ENCODE measurements around the gene MAPRE2. TPM values are rescaled to one million over a fixed set of nuclear protein-coding genes. Genes with fewer than 3 reads are reported as not detected.
A peak's percentile ranks its signal among the peaks of the same experiment; 100 is the strongest.

MAPRE2 gene
- total RNA-seq (10 to 100 TPM; 42.6 to 62.9 (median 50.2) TPM), polyA plus RNA-seq (10 to 100 TPM; 18.8 to 21.5 (median 20.6) TPM)
- long read RNA-seq, donor 1, full-length matches to known transcripts, result 26 of 34 reads
- long read RNA-seq, donor 1, partial matches to known transcripts, result 8 of 34 reads
- long read RNA-seq, donor 1, other reads (novel, unspliced or antisense), result 0 of 34 reads
- long read RNA-seq, donor 2, full-length matches to known transcripts, result 17 of 41 reads
- long read RNA-seq, donor 2, partial matches to known transcripts, result 24 of 41 reads
- long read RNA-seq, donor 2, other reads (novel, unspliced or antisense), result 0 of 41 reads

DNA sequence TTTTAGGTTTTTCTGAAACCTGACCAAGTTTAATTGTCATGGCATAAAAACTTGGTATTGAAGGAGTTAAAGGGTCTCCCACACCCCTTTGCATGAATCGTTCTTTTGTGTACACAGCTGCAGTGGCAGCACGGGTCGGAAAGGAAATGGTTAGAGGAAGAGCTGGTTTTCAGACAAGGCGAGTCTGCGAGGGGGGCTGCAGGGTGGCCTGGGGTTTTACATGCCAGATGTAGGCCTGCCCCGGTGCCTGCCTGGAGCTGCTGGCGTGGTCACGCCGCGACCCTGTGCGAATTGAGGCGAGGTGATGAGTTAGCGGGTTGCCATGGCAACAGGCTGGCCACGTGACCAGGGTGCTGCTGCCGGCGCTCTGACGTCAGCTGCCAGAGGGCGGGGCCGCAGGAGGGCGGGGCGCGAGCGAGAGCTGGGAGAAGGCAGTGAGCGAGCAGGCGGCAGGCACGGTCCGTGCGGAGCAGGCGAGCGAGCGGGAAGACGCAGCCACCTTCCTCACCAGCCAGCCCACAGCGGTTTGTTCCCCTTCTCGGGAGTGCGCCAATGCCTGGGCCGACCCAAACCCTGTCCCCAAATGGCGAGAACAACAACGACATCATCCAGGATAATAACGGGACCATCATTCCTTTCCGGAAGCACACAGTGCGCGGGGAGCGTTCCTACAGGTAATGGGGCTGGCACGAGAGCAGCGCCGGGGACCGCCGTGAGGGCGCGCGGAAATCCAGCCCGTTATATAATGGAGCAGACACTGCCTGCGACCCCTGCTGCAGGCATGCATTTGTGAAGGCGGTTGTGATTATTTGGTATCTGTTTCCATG, at the start of gene MAPRE2:
Gene MAPRE2, plus strand, starts transcription at position 426 of the 827 bp plus-strand sequence. Its CDS starts 127 bp downstream, at position 553.
- intact Hi-C loops (cut with DNase I; ENCODE audit: low total_unique reads), result no loop called here
- Histone ChIP-seq H3K9me3 (no peaks in the 10 kb centered on the region), H3K4me1 (peaks cover 50 to 85% (median 74%) of the 10 kb centered on the region in 6 donors), H3K27me3 (replicated peaks in 1 of 7) (no peaks in the 10 kb centered on the region), H3K4me3 (peak within 1 kb of the TSS; percentile 63 to 96 (median 88)), H3K36me3 (no peaks in the 10 kb centered on the region), H3K27ac (peak within 1 kb of the TSS; percentile 78 to 97 (median 92))
- DNase-seq, result peak; percentile 100
- whole genome bisulfite sequencing, 5 donors, result 0 to 1% (median 0%) methylated on average over 26 to 54 of the region's 54 CpGs
- TF ChIP-seq, protein P1, sequence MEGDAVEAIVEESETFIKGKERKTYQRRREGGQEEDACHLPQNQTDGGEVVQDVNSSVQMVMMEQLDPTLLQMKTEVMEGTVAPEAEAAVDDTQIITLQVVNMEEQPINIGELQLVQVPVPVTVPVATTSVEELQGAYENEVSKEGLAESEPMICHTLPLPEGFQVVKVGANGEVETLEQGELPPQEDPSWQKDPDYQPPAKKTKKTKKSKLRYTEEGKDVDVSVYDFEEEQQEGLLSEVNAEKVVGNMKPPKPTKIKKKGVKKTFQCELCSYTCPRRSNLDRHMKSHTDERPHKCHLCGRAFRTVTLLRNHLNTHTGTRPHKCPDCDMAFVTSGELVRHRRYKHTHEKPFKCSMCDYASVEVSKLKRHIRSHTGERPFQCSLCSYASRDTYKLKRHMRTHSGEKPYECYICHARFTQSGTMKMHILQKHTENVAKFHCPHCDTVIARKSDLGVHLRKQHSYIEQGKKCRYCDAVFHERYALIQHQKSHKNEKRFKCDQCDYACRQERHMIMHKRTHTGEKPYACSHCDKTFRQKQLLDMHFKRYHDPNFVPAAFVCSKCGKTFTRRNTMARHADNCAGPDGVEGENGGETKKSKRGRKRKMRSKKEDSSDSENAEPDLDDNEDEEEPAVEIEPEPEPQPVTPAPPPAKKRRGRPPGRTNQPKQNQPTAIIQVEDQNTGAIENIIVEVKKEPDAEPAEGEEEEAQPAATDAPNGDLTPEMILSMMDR (IDR thresholded peaks at IDR 0.05 in 8 of 11, conservative IDR thresholded peaks at IDR 0.05 in 3 of 11), result peak in 2 of 11 experiments; percentile 23 to 24
- TF ChIP-seq POLR2AphosphoS5 (IDR thresholded peaks at IDR 0.05), result peak; percentile 99 to 100 (median 100)
- peak in 2 of 3 donors; percentile 89 to 97 for TF ChIP-seq POLR2A (IDR thresholded peaks at IDR 0.05)

DNA sequence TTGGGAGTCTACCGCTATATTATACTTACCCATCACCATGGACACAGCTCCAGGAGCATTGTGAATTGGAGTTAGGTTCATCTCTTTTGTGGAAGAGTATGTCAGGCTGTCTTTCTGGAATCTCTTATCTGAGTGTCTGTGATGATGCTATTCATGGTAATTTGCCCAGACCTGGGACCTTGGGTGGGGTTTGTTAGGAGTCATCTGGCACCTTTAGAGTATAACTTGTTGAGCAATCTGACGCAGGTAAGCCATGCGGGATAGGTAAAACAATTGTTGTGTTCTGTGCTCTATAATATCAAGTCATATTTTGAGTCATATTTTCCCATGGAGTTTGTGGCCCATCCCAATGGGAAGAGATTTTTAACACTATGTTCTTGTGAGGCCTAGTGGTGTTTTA, 49.7 kb upstream of the MAPRE2 start:
- Histone ChIP-seq H3K9me3 (no peaks in the 10 kb centered on the region), H3K4me1 (no peaks in the 10 kb centered on the region), H3K36me3 (no peaks in the 10 kb centered on the region), H3K27me3 (replicated peaks in 1 of 7) (no peaks in the 10 kb centered on the region), H3K27ac (no peak overlapping the region), H3K4me3 (no peak overlapping the region)
- intact Hi-C loops (cut with DNase I; ENCODE audit: low total_unique reads), result loop anchor here (10.0 kb wide), 1 partner anchor 57 kb away; no protein-coding TSS in a partner anchor
- TF ChIP-seq POLR2AphosphoS5 (IDR thresholded peaks at IDR 0.05) (no peak), POLR2A (IDR thresholded peaks at IDR 0.05) (no peak)
- TF ChIP-seq, protein P1 (IDR thresholded peaks at IDR 0.05 in 8 of 11, conservative IDR thresholded peaks at IDR 0.05 in 3 of 11), result no peak
- WGBS, 5 donors, result 94 to 100% (median 96%) methylated on average over 3 of the region's 3 CpGs
- DNase-seq, result no peak

DNA sequence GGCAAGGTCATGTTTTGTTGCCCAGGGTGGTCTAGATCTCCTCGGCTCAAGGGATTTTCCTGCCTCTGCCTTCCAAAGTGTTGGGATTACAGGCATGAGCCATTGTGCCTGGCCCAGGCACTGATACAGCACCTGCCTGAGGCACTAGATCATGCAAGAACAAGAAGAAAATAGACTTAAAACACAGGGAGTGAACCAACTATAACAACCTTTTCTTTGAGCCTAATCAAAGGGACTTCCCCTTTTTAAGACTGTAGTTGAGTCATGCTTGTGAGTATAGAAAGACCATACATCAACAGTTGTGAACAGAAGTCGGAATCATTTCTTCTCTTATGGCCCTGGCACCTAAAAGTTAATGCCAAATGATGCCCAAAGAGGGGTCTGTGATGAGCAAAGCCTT, 47.9 kb upstream of the MAPRE2 start:
- 77 to 92% (median 89%) methylated on average over 2 of the region's 2 CpGs for WGBS, 5 donors
- H3K4me3 ChIP-seq, result no peak overlapping the region
- no peaks in the 10 kb centered on the region for H3K4me1 ChIP-seq
- H3K27ac ChIP-seq, result no peak overlapping the region
- H3K36me3 ChIP-seq, result no peaks in the 10 kb centered on the region
- TF ChIP-seq POLR2A (IDR thresholded peaks at IDR 0.05) (no peak), POLR2AphosphoS5 (IDR thresholded peaks at IDR 0.05) (no peak)
- TF ChIP-seq, protein P1 (IDR thresholded peaks at IDR 0.05 in 8 of 11, conservative IDR thresholded peaks at IDR 0.05 in 3 of 11), result no peak
- H3K27me3 ChIP-seq (replicated peaks in 1 of 7), result no peaks in the 10 kb centered on the region
- H3K9me3 ChIP-seq, result no peaks in the 10 kb centered on the region
- DNase-seq, result no peak
- intact Hi-C loops (cut with DNase I; ENCODE audit: low total_unique reads), result loop anchor here (10.0 kb wide), 1 partner anchor 58 kb away; no protein-coding TSS in a partner anchor
